H1 (cell line): ENCODE data around the gene C21orf91. TPM values are rescaled to one million over a fixed set of nuclear protein-coding genes. Genes with fewer than 3 reads are reported as not detected.

Source experiments
- CTCF ChIA-PET: fragments of 300-600 bp; sonication (Branson Sonifier 250); formaldehyde crosslinking; loops from one replicate; lab custom pipeline; 2021; ENCODE audit not compliant: partially characterized antibody; lab: Charles Lee
- POLR2A ChIA-PET: fragments of 300-600 bp; sonication (Branson Sonifier 250); formaldehyde crosslinking; loops from one replicate; lab custom pipeline; 2021; ENCODE audit warnings: inconsistent platforms; ENCODE audit not compliant: partially characterized antibody; lab: Charles Lee
- DNase-seq, 2 experiments: peaks; one replicate each; pipeline versions ENCODE4 v3.0.0 to v3.0.0-alpha.2; 2010 to 2022; ENCODE audit warnings: low spot score in 2 of 2, low read depth in 1 of 2, mixed read lengths in 1 of 2
- FAIRE-seq: peaks from 2 replicates; lab custom pipeline; 2011; peaks lifted over from hg19 to GRCh38; lab: Jason Lieb, UNC
- H2AFZ ChIP-seq: 2 replicates; pipeline ENCODE4 v1.8.1; 2012; ENCODE audit warnings: low read length, inconsistent platforms
- H2AK5ac ChIP-seq: 2 replicates; pipeline ENCODE4 v1.6.1; 2013; ENCODE audit warnings: low read depth, low read length
- H2BK120ac ChIP-seq: replicated peaks from 2 replicates; pipeline ENCODE3; 2013; ENCODE audit warnings: low read depth, low read length, inconsistent platforms
- H2BK12ac ChIP-seq: 2 replicates; pipeline ENCODE4 v1.6.1; 2013; ENCODE audit warnings: low read depth, low read length
- H2BK15ac ChIP-seq: 2 replicates; pipeline ENCODE4 v1.6.1; 2013; ENCODE audit warnings: low read length
- H2BK20ac ChIP-seq: 2 replicates; pipeline ENCODE4 v1.6.1; 2013; ENCODE audit warnings: low read length
- H2BK5ac ChIP-seq: 2 replicates; pipeline ENCODE4 v1.6.1; 2013; ENCODE audit warnings: low read depth, low read length
- H3K14ac ChIP-seq: 2 replicates; pipeline ENCODE4 v1.6.1; 2013; ENCODE audit warnings: inconsistent platforms; ENCODE audit not compliant: insufficient read length
- H3K18ac ChIP-seq: 2 replicates; pipeline ENCODE4 v1.6.1; 2013; ENCODE audit warnings: low read length; ENCODE audit errors: extremely low read depth
- H3K23ac ChIP-seq: 2 replicates; pipeline ENCODE4 v1.6.1; 2013; ENCODE audit warnings: inconsistent platforms; ENCODE audit not compliant: insufficient read length
- H3K23me2 ChIP-seq: 2 replicates; pipeline ENCODE4 v1.6.1; 2013; ENCODE audit warnings: low read depth, low read length
- H3K27ac ChIP-seq: 2 replicates; pipeline ENCODE4 v1.6.1; 2011; ENCODE audit warnings: low read depth, low read length, inconsistent platforms
- H3K27me3 ChIP-seq, 4 experiments: replicated peaks in 1 of 4; 1 replicate in 1 of 4; 2 replicates in 3 of 4; pipeline versions ENCODE4 v1.6.1 to v1.8.1; 2011 to 2013; ENCODE audit warnings: low read length in 3 of 4, mild to moderate bottlenecking in 3 of 4, inconsistent platforms in 2 of 4, mixed read lengths in 2 of 4, moderate library complexity in 1 of 4; ENCODE audit not compliant: control insufficient read depth in 3 of 4, insufficient read depth in 3 of 4; ENCODE audit errors: extremely low read depth in 1 of 4
- H3K36me3 ChIP-seq, 4 experiments: 2 replicates each; pipeline versions ENCODE4 v1.6.1 to v1.8.1; 2011 to 2013; ENCODE audit warnings: mild to moderate bottlenecking in 4 of 4, low read length in 3 of 4, moderate library complexity in 2 of 4, control low read depth in 1 of 4, inconsistent platforms in 1 of 4; ENCODE audit not compliant: insufficient read depth in 4 of 4, control insufficient read depth in 2 of 4
- H3K4ac ChIP-seq: replicated peaks from 2 replicates; pipeline ENCODE3; 2013; ENCODE audit warnings: low read length, low read depth, mixed read lengths, inconsistent platforms; ENCODE audit not compliant: insufficient read length
- H3K4me1 ChIP-seq, 4 experiments: replicated peaks in 1 of 4; 1 replicate in 1 of 4; 2 replicates in 3 of 4; pipeline versions ENCODE4 v1.6.1 to v1.8.1; 2011 to 2013; ENCODE audit warnings: low read length in 3 of 4, inconsistent platforms in 2 of 4, mixed read lengths in 1 of 4; ENCODE audit not compliant: insufficient read depth in 4 of 4, control insufficient read depth in 3 of 4
- H3K4me2 ChIP-seq, 2 experiments: 2 replicates each; pipeline versions ENCODE4 v1.6.1 to v1.8.1; 2011 to 2013; ENCODE audit warnings: low read depth in 2 of 2, low read length in 2 of 2, control low read depth in 1 of 2, inconsistent platforms in 1 of 2, mild to moderate bottlenecking in 1 of 2; ENCODE audit not compliant: insufficient read depth in 1 of 2
- H3K4me3 ChIP-seq, 4 experiments: fragments of 200-600, 300-600 bp in 1 of 4; sonication (generic), shearing (Covaris generic), sonication (Bioruptor Twin) in 1 of 4; 2 replicates each; pipeline versions ENCODE4 v1.5.1 to v1.8.1; 2011 to 2016; ENCODE audit warnings: low read length in 4 of 4, low read depth in 3 of 4, control low read depth in 2 of 4, inconsistent platforms in 2 of 4, mild to moderate bottlenecking in 2 of 4, mixed read lengths in 1 of 4, moderate library complexity in 1 of 4; ENCODE audit not compliant: insufficient read depth in 2 of 4; ENCODE audit errors: extremely low read depth in 1 of 4
- H3K56ac ChIP-seq: replicated peaks from 2 replicates; pipeline ENCODE3; 2013; ENCODE audit warnings: low read depth, mild to moderate bottlenecking, mixed read lengths, low read length, inconsistent platforms; ENCODE audit not compliant: insufficient read length
- H3K79me1 ChIP-seq: 2 replicates; pipeline ENCODE4 v1.6.1; 2013; ENCODE audit warnings: low read depth, low read length, control low read depth
- H3K79me2 ChIP-seq, 2 experiments: 2 replicates each; pipeline versions ENCODE4 v1.6.1 to v1.8.1; 2012 to 2013; ENCODE audit warnings: low read length in 2 of 2, mild to moderate bottlenecking in 2 of 2, inconsistent platforms in 1 of 2; ENCODE audit not compliant: insufficient read depth in 2 of 2, control insufficient read depth in 1 of 2
- H3K9ac ChIP-seq, 4 experiments: replicated peaks in 1 of 4; 1 replicate in 1 of 4; 2 replicates in 3 of 4; pipeline versions ENCODE4 v1.6.1 to v1.8.1; 2011 to 2013; ENCODE audit warnings: low read depth in 3 of 4, low read length in 3 of 4, control low read depth in 2 of 4, mild to moderate bottlenecking in 2 of 4, moderate library complexity in 2 of 4, inconsistent platforms in 1 of 4; ENCODE audit errors: extremely low read depth in 1 of 4
- H3K9me3 ChIP-seq, 2 experiments: 2 replicates each; pipeline versions ENCODE4 v1.6.1 to v1.8.1; 2012 to 2013; ENCODE audit warnings: mild to moderate bottlenecking in 2 of 2, moderate library complexity in 2 of 2, control low read depth in 1 of 2, inconsistent platforms in 1 of 2, low read depth in 1 of 2, low read length in 1 of 2, mixed read lengths in 1 of 2; ENCODE audit not compliant: insufficient read depth in 2 of 2
- H4K20me1 ChIP-seq, 2 experiments: replicated peaks in 1 of 2; 2 replicates each; pipeline versions ENCODE3 to v1.8.1; 2011 to 2013; ENCODE audit warnings: inconsistent platforms in 2 of 2, low read length in 2 of 2, mild to moderate bottlenecking in 1 of 2; ENCODE audit not compliant: insufficient read depth in 2 of 2, control insufficient read depth in 1 of 2
- H4K5ac ChIP-seq: 2 replicates; pipeline ENCODE4 v1.6.1; 2013; ENCODE audit warnings: low read length, low read depth, mixed read lengths, inconsistent platforms; ENCODE audit not compliant: insufficient read length
- H4K8ac ChIP-seq: 2 replicates; pipeline ENCODE4 v1.8.0; 2013; ENCODE audit warnings: mild to moderate bottlenecking, moderate library complexity, low read length, inconsistent platforms; ENCODE audit not compliant: insufficient read depth; ENCODE audit errors: extremely low read depth
- H4K91ac ChIP-seq: replicated peaks from 2 replicates; pipeline ENCODE3; 2013; ENCODE audit warnings: low read length, mixed read lengths, inconsistent platforms; ENCODE audit not compliant: insufficient read length
- CTCF ChIP-seq, 3 experiments: IDR thresholded peaks; 1 replicate in 2 of 3; 2 replicates in 1 of 3; pipeline versions ENCODE4 v1.5.1 to v1.6.1; 2011; ENCODE audit warnings: low read length in 3 of 3, mild to moderate bottlenecking in 3 of 3, inconsistent platforms in 2 of 3, low read depth in 1 of 3, moderate library complexity in 1 of 3; ENCODE audit not compliant: insufficient read depth in 1 of 3; ENCODE audit errors: control extremely low read depth in 1 of 3
- KDM1A ChIP-seq: fragments of 200-600, 300-600 bp; sonication (generic); IDR thresholded peaks from 2 replicates; pipeline ENCODE4 v1.7.1; 2016; ENCODE audit warnings: mild to moderate bottlenecking, low read length, borderline replicate concordance
- NRF1 ChIP-seq: IDR thresholded peaks from 2 replicates; pipeline ENCODE4 v1.6.1; 2011; ENCODE audit warnings: mild to moderate bottlenecking, low read depth, low read length, improper control_type of control experiment
- SAP30 ChIP-seq: fragments of 300-600 bp; sonication (generic); IDR thresholded peaks from 2 replicates; pipeline ENCODE4 v1.7.1; 2012; ENCODE audit warnings: low read length, moderate library complexity, mild to moderate bottlenecking, inconsistent platforms; ENCODE audit not compliant: insufficient read depth, insufficient replicate concordance
- SP2 ChIP-seq: IDR thresholded peaks from 2 replicates; pipeline ENCODE4 v1.6.1; 2012; ENCODE audit warnings: mild to moderate bottlenecking, low read length, inconsistent platforms
- WGBS, 2 experiments: shearing (Covaris generic) in 1 of 2; methylation state at CpG; one replicate each; pipeline versions ENCODE4 v1.1.6 to v1.1.7; 2013 to 2015; ENCODE audit warnings: low lambda C conversion rate in 2 of 2, mixed read lengths in 2 of 2, inconsistent platforms in 1 of 2, low coverage in 1 of 2, missing lambda C conversion rate in 1 of 2; ENCODE audit not compliant: insufficient replicate concordance in 2 of 2, insufficient coverage in 1 of 2, insufficient read length in 1 of 2; ENCODE audit errors: extremely low coverage in 1 of 2, missing lambda C conversion rate in 1 of 2; 5-methylcytosine and 5-hydroxymethylcytosine counted together
- long read RNA-seq, 2 experiments: library from RNA in 1 of 2; library from capped mRNA in 1 of 2; stranded (forward); transcript quantifications; one replicate each; pipeline ENCODE4 v2.0.0, GENCODE V29; 2021; ENCODE audit warnings: inconsistent platforms in 1 of 2
- polyA minus RNA-seq, 3 experiments: library from RNA; depleted of rRNA, polyadenylated mRNA; stranded (reverse); fragments of >200 nt; gene quantifications; 1 replicate in 2 of 3; 2 replicates in 1 of 3; pipeline ENCODE4 v1.2.3, GENCODE V29; 2011
- polyA plus RNA-seq, 7 experiments: library from polyadenylated mRNA; depleted of rRNA in 3 of 7; stranded (reverse) in 5 of 7; unstranded in 2 of 7; fragments of >200 nt in 5 of 7; fragments of 200-250 nt in 2 of 7; gene quantifications; 1 replicate in 5 of 7; 2 replicates in 1 of 7; 4 replicates in 1 of 7; pipeline versions ENCODE4 v1.2.1 to v1.2.3, GENCODE V29; 2011 to 2013; ENCODE audit warnings: missing spikeins in 2 of 7, mixed read lengths in 2 of 7
- total RNA-seq: library from RNA; stranded (reverse); fragmentation: NEBNext Ultra II Directional; extraction: Animal tissue kit (Norgen Biotek cat#: 25700); gene quantifications from 2 replicates; pipeline ENCODE4 v1.2.1, GENCODE V29; 2021

Gene C21orf91
- total RNA-seq (33.6 and 33.9 TPM in 2 replicates), polyA plus RNA-seq (2011; rRNA removed) (3.1 and 4.9 TPM in 2 replicates), polyA minus RNA-seq (2011; rRNA and poly(A)+ RNA removed) (16.2 and 24.6 TPM in 2 replicates)
- polyA plus RNA-seq (2011; cell fraction: cytosol; rRNA removed) = 6.7 TPM
- polyA plus RNA-seq (2011; cell fraction: nucleus; rRNA removed) = 3.1 TPM
- 7.7 to 17.0 TPM (median 9.2 TPM) in 4 replicates for polyA plus RNA-seq (2012, experiment 1 of 2)
- polyA plus RNA-seq (2012, experiment 2 of 2) = 0.98 TPM
- 12.4 TPM for polyA plus RNA-seq (2013, experiment 1 of 2)
- polyA plus RNA-seq (2013, experiment 2 of 2) = 13.6 TPM
- polyA minus RNA-seq (2011; cell fraction: cytosol; rRNA and poly(A)+ RNA removed) = 16.7 TPM
- 25.0 TPM for polyA minus RNA-seq (2011; cell fraction: nucleus; rRNA and poly(A)+ RNA removed)
- long read RNA-seq, experiment 1, full-length matches to known transcripts = 4 of 11 reads
- long read RNA-seq, experiment 1, partial matches to known transcripts = 5 of 11 reads
- long read RNA-seq, experiment 1, other reads (novel, unspliced or antisense) = 2 of 11 reads
- long read RNA-seq, experiment 2, full-length matches to known transcripts = 25 of 27 reads
- long read RNA-seq, experiment 2, partial matches to known transcripts = 0 of 27 reads
- long read RNA-seq, experiment 2, other reads (novel, unspliced or antisense) = 2 of 27 reads

GRCh38 chr21:17819114-17819876 lies at the start of gene C21orf91:
C21orf91 (minus strand) TSS chr21:17819356; CDS start chr21:17818318, 1,038 bp downstream.
- Histone ChIP-seq H2BK20ac (no peak within 1 kb of the TSS), H3K9ac (peak within 1 kb of the TSS; percentile 98 to 99 (median 98)), H3K14ac (no peak within 1 kb of the TSS), H3K4me1 (peaks cover 0 to 6% (median 3%) of the 10 kb centered on the region in 4 experiments; a peak in 4 of 7 replicates), H2BK15ac (no peak within 1 kb of the TSS), H3K18ac (peak within 1 kb of the TSS; percentile 76; the same call in 1 of the 2 replicates), H3K4me2 (peak within 1 kb of the TSS; percentile 78 to 85), H2BK5ac (peak within 1 kb of the TSS; percentile 99), H4K91ac (peak within 1 kb of the TSS; percentile 100), H3K9me3 (no peaks in the 10 kb centered on the region), H3K4me3 (peak within 1 kb of the TSS; percentile 70 to 90 (median 74)), H2AK5ac (no peak within 1 kb of the TSS), H3K23me2 (no peaks in the 10 kb centered on the region; the same call in 1 of the 2 replicates), H3K79me2 (peaks cover 0 to 24% of the 10 kb centered on the region in 2 experiments; a peak in 2 of 4 replicates), H4K20me1 (no peaks in the 10 kb centered on the region), H3K79me1 (no peaks in the 10 kb centered on the region; the same call in 1 of the 2 replicates), H2BK12ac (peak within 1 kb of the TSS; percentile 99; the same call in 1 of the 2 replicates), H4K8ac (peak within 1 kb of the TSS; percentile 99), H3K4ac (no peak within 1 kb of the TSS), H3K36me3 (peaks cover 2 to 23% (median 7%) of the 10 kb centered on the region in 4 experiments; a peak in 5 of 8 replicates), H2BK120ac (peak within 1 kb of the TSS; percentile 79), H4K5ac (peak within 1 kb of the TSS; percentile 92), H3K56ac (peak within 1 kb of the TSS; percentile 88), H3K27me3 (no peaks in the 10 kb centered on the region), H3K23ac (no peak within 1 kb of the TSS), H3K27ac (peak within 1 kb of the TSS; percentile 99), H2AFZ (peak within 1 kb of the TSS; percentile 81)
- peak; percentile 41 to 86 for DNase-seq
- peak; percentile 36 for FAIRE-seq
- ChIA-PET CTCF (interaction anchor here (1.0 to 1.4 kb wide), 2 partner anchors 14 to 112 kb away, joined by 3 to 4 read pairs; no protein-coding TSS in a partner anchor), POLR2A (interaction anchor here (1.0 to 2.2 kb wide), 15 partner anchors 8 to 174 kb away, joined by 3 to 12 read pairs (median 4); no protein-coding TSS in a partner anchor)
- 3% methylated on average over 16 of the region's 78 CpGs; no CpG with 5 or more reads in 1 of the 2 experiments for WGBS, 2 experiments
- TF ChIP-seq KDM1A (no peak), SP2 (no peak), CTCF (IDR thresholded peaks at IDR 0.05; ENCODE audit: control extremely low read depth in 1 of 3, insufficient read depth in 1 of 3, low read depth in 1 of 3, low read length in 3 of 3) (no peak), NRF1 (no peak), SAP30 (no peak)
